PC-3 (cell line): ENCODE measurements around the gene RALGPS1.

ENCODE experiments used
- EZH2 ChIP-seq: fragments of 300-600 bp; sonication (generic); IDR thresholded peaks from one replicate; pipeline ENCODE4 v1.6.1; 2017; ENCODE audit warnings: antibody characterized with exemption, mild to moderate bottlenecking, low read length; ENCODE audit not compliant: unreplicated experiment
- EZH2phosphoT487 ChIP-seq: fragments of 300-600 bp; sonication (generic); IDR thresholded peaks from 2 replicates; pipeline ENCODE4 v1.6.1; 2018; ENCODE audit warnings: mild to moderate bottlenecking, antibody characterized with exemption, low read length, borderline replicate concordance
- TF ChIP-seq, protein P1 (sequence below): fragments of 300-600 bp; sonication (generic); conservative IDR thresholded peaks from 2 replicates; pipeline ENCODE4 v1.5.1; 2017; ENCODE audit warnings: antibody characterized with exemption, low read depth, mild to moderate bottlenecking, low read length

DNA sequence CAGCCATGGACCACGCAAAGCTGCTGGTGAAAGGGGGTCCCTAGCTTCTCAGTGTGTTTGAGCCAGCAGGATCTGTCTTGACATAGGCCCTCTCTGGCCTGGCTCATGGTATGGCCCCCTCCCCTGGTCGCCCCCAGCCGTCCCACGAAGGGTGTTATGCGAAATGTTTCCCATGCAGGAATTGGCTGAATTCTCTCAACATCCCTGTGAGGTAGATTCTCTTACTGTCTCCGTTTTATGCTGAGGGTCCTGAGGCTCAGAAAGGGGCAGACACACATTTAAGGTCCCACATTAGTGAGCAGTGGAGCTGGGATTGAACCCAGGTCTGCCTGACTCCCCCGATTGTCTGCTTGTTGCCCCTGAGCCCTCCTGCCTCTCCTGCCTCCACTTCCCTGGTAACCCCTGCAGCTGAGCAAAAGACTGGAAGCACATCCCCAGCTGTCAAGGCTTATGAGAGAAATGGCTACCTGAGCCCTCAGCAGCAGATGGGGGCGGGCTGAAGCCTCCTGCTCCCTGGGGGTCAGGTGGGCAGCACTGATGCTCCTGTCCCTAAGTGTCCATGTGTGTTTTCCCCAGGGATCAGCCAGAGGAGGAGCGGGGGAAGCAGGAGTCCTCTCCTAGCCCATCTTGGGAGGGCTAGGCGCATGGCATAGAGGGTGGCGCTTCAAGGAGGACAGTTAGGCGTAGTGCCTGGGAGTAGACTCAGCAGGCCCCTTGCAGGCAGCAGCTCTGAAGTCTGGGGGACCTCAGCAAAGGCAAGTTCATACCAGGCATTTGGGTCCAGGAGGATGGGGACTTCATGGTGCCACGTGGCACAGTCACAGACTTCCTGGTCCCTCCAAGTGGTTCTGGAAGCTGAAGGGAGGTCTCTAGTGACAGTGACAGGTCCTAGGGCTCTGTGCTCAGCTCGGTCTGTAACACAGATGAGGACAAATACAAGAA lies 301.0 kb downstream of the RALGPS1 start:
- TF ChIP-seq, protein P1, sequence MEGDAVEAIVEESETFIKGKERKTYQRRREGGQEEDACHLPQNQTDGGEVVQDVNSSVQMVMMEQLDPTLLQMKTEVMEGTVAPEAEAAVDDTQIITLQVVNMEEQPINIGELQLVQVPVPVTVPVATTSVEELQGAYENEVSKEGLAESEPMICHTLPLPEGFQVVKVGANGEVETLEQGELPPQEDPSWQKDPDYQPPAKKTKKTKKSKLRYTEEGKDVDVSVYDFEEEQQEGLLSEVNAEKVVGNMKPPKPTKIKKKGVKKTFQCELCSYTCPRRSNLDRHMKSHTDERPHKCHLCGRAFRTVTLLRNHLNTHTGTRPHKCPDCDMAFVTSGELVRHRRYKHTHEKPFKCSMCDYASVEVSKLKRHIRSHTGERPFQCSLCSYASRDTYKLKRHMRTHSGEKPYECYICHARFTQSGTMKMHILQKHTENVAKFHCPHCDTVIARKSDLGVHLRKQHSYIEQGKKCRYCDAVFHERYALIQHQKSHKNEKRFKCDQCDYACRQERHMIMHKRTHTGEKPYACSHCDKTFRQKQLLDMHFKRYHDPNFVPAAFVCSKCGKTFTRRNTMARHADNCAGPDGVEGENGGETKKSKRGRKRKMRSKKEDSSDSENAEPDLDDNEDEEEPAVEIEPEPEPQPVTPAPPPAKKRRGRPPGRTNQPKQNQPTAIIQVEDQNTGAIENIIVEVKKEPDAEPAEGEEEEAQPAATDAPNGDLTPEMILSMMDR, result no peak
- TF ChIP-seq EZH2 (no peak), EZH2phosphoT487 (no peak)
